IMR-90 (cell line): ENCODE data around the gene RAB15. TPM values are rescaled to one million over a fixed set of nuclear protein-coding genes. Genes with fewer than 3 reads are reported as not detected.

ENCODE experiments used
- ATAC-seq: fragments of 200-7000 bp; cut with Tn5 transposase; 2 replicates; pipeline ENCODE4 v1.9.1; 2020; ENCODE audit warnings: low read depth, mild to moderate bottlenecking, moderate library complexity
- BruUV-seq: library from RNA; stranded (reverse); fragments of 400-500 nt; replicated peaks from 2 replicates; lab custom pipeline; 2021; lab: Mats Ljungman, UMichigan
- CTCF ChIA-PET: fragments of 300-600 bp; formaldehyde crosslinking; extraction: SDS; loops from one replicate; lab custom pipeline; 2021; ENCODE audit warnings: antibody characterized with exemption; lab: Yijun Ruan, JAX
- POLR2A ChIA-PET: fragments of 300-600 bp; sonication (Branson Sonifier 250); formaldehyde crosslinking; loops from one replicate; lab custom pipeline; 2022; ENCODE audit warnings: antibody characterized with exemption; ENCODE audit not compliant: unreplicated experiment; lab: Charles Lee
- DNase-seq: peaks from one replicate; pipeline ENCODE4 v3.0.0; 2013
- H2AFZ ChIP-seq: replicated peaks from 2 replicates; pipeline ENCODE3; 2013; ENCODE audit warnings: low read length, mild to moderate bottlenecking; ENCODE audit not compliant: poor library complexity
- H2AK5ac ChIP-seq: 2 replicates; pipeline ENCODE4 v1.6.1; 2013; ENCODE audit warnings: low read depth, low read length, inconsistent platforms
- H2AK9ac ChIP-seq: replicated peaks from 2 replicates; pipeline ENCODE3; 2013; ENCODE audit warnings: mild to moderate bottlenecking, low read depth, low read length, moderate library complexity; ENCODE audit not compliant: poor library complexity
- H2BK120ac ChIP-seq: 2 replicates; pipeline ENCODE4 v1.6.1; 2013; ENCODE audit warnings: low read depth, low read length, inconsistent platforms
- H2BK15ac ChIP-seq: 3 replicates; pipeline ENCODE4 v1.6.1; 2013; ENCODE audit warnings: low read depth, low read length, inconsistent platforms
- H2BK20ac ChIP-seq: 2 replicates; pipeline ENCODE4 v1.6.1; 2013; ENCODE audit warnings: low read depth, mild to moderate bottlenecking, inconsistent platforms, low read length, moderate library complexity
- H2BK5ac ChIP-seq: 2 replicates; pipeline ENCODE4 v1.6.1; 2013; ENCODE audit warnings: mild to moderate bottlenecking, low read depth, low read length, inconsistent platforms; ENCODE audit not compliant: poor library complexity, severe bottlenecking
- H3K14ac ChIP-seq: replicated peaks from 2 replicates; pipeline ENCODE4 v1.6.1; 2013; ENCODE audit warnings: low read depth, low read length, inconsistent platforms
- H3K18ac ChIP-seq: 2 replicates; pipeline ENCODE4 v1.6.1; 2013; ENCODE audit warnings: low read depth, low read length, control low read depth
- H3K23ac ChIP-seq: 2 replicates; pipeline ENCODE4 v1.6.1; 2013; ENCODE audit warnings: low read depth, low read length, inconsistent platforms
- H3K27ac ChIP-seq: 2 replicates; pipeline ENCODE4 v1.5.1; 2013; ENCODE audit warnings: mild to moderate bottlenecking, control low read depth, low read length; ENCODE audit not compliant: insufficient read depth
- H3K27me3 ChIP-seq: 2 replicates; pipeline ENCODE4 v1.6.1; 2013; ENCODE audit warnings: low read length; ENCODE audit not compliant: control insufficient read depth, insufficient read depth
- H3K36me3 ChIP-seq: 2 replicates; pipeline ENCODE4 v1.6.1; 2013; ENCODE audit warnings: low read length, mixed read lengths; ENCODE audit not compliant: control insufficient read depth, insufficient read depth
- H3K4ac ChIP-seq: 2 replicates; pipeline ENCODE4 v1.6.1; 2013; ENCODE audit warnings: low read depth, low read length, inconsistent platforms
- H3K4me1 ChIP-seq: 2 replicates; pipeline ENCODE4 v1.6.1; 2013; ENCODE audit warnings: low read length, mixed read lengths; ENCODE audit not compliant: control insufficient read depth, insufficient read depth
- H3K4me2 ChIP-seq: 2 replicates; pipeline ENCODE4 v1.6.1; 2013; ENCODE audit warnings: low read depth, mild to moderate bottlenecking, control low read depth, low read length, moderate library complexity
- H3K4me3 ChIP-seq: 2 replicates; pipeline ENCODE4 v1.5.1; 2013; ENCODE audit warnings: low read depth, mild to moderate bottlenecking, control low read depth, low read length, moderate library complexity; ENCODE audit not compliant: insufficient read depth
- H3K56ac ChIP-seq: 2 replicates; pipeline ENCODE4 v1.6.1; 2013; ENCODE audit warnings: low read length, inconsistent platforms; ENCODE audit not compliant: insufficient read depth; ENCODE audit errors: extremely low read depth
- H3K79me1 ChIP-seq, 2 experiments: 2 replicates each; pipeline ENCODE4 v1.6.1; 2013; ENCODE audit warnings: low read length in 2 of 2, inconsistent platforms in 1 of 2, low read depth in 1 of 2
- H3K9ac ChIP-seq: 2 replicates; pipeline ENCODE4 v1.6.1; 2013; ENCODE audit warnings: low read depth, low read length, control low read depth
- H3K9me1 ChIP-seq: 2 replicates; pipeline ENCODE4 v1.6.1; 2013; ENCODE audit warnings: low read length, inconsistent platforms; ENCODE audit not compliant: insufficient read depth
- H3K9me3 ChIP-seq: 2 replicates; pipeline ENCODE4 v1.6.1; 2013; ENCODE audit warnings: low read length; ENCODE audit not compliant: control insufficient read depth, insufficient read depth
- H4K20me1 ChIP-seq: 2 replicates; pipeline ENCODE4 v1.6.1; 2013; ENCODE audit warnings: low read length, inconsistent platforms; ENCODE audit not compliant: insufficient read depth
- H4K5ac ChIP-seq: 2 replicates; pipeline ENCODE4 v1.6.1; 2013; ENCODE audit warnings: mild to moderate bottlenecking, low read depth, low read length, control low read depth
- H4K8ac ChIP-seq, 2 experiments: 2 replicates each; pipeline ENCODE4 v1.6.1; 2013; ENCODE audit warnings: low read depth in 2 of 2, low read length in 2 of 2, control low read depth in 1 of 2, inconsistent platforms in 1 of 2
- H4K91ac ChIP-seq: 2 replicates; pipeline ENCODE4 v1.6.1; 2013; ENCODE audit warnings: low read depth, low read length, inconsistent platforms; ENCODE audit not compliant: insufficient read depth
- CEBPB ChIP-seq: IDR thresholded peaks from 2 replicates; pipeline ENCODE4 v1.6.1; 2012; ENCODE audit warnings: low read depth, low read length, improper control_type of control experiment
- MAFK ChIP-seq: IDR thresholded peaks from 2 replicates; pipeline ENCODE4 v1.6.1; 2012; ENCODE audit warnings: low read depth, low read length, improper control_type of control experiment
- WGBS, 2 experiments: methylation state at CpG; one replicate each; pipeline versions ENCODE4 v1.1.5 to v1.1.7; 2013; ENCODE audit warnings: missing lambda C conversion rate in 2 of 2; ENCODE audit not compliant: insufficient read length in 1 of 2; ENCODE audit errors: extremely low coverage in 2 of 2; 5-methylcytosine and 5-hydroxymethylcytosine counted together
- dilution Hi-C: fragments of 300-500 bp; cut with HindIII; formaldehyde crosslinking; loops from one replicate; pipeline ENCODE4 v1.14.3; 2018; ENCODE audit warnings: low sequenced_read_pairs; ENCODE audit not compliant: unreplicated experiment
- in situ Hi-C: fragments of 300-500 bp; cut with MboI; formaldehyde crosslinking; loops from 3 replicates; pipeline ENCODE4 v1.14.3; 2019; ENCODE audit warnings: low sequenced_read_pairs, inconsistent platforms, mixed read lengths
- intact Hi-C: fragments of 100-400 bp; cut with micrococcal nuclease; formaldehyde crosslinking; loops from 2 replicates; pipeline ENCODE4 v1.10.0; 2022
- polyA plus RNA-seq, 3 experiments: library from polyadenylated mRNA; depleted of rRNA; stranded (reverse); fragments of >200 nt; gene quantifications; 2 replicates each; pipeline ENCODE4 v1.2.3, GENCODE V29; 2012; ENCODE audit warnings: low replicate concordance in 1 of 3
- total RNA-seq: library from RNA; depleted of rRNA; stranded (reverse); fragments of >200 nt; gene quantifications from 2 replicates; pipeline ENCODE4 v1.2.3, GENCODE V29; 2012

The RAB15 gene
- total and polyA plus RNA-seq, 2 of the 4 experiments (the other 2 are of a cell fraction) = 3.4 to 7.8 TPM

DNA sequence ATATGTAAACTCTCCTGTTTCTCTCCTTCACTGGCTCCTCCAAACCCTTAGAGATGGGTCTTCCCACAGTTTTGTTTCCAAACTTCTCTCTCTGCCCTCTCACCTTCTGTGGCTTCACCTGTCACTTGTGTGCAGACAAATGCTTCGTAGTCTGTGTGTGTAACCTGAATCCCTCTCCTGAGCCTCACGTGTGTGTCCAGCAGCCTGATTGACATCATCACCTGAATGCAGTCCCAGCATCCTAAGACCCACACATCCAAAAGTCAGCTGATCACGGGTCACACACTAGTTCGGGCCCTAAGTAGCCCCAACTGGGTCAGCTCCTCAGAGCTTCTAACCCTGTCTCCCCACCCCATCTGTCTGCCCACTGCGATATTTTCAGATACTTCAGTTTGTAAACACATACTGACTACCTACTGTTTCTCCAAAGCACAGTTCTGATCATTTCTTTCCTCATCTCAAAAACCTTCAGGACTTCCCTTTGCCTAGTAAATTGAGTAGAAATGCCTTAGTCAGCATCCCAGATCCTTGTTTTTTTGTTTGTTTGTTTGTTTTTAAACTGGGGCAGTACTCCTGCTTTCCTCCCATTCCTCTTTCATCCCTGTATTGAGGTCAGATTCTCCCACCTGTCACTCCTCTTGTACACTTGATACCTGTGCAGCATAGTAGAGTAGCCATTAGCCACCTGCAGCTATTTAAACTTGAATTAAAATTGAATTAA is 38.2 kb upstream of the RAB15 start:
- H3K14ac ChIP-seq = no peak overlapping the region
- no peak overlapping the region for H4K5ac ChIP-seq
- no peak overlapping the region for H3K56ac ChIP-seq
- no peak overlapping the region for H3K4ac ChIP-seq
- DNase-seq = no peak
- H3K4me3 ChIP-seq = no peak overlapping the region
- no peak overlapping the region for H4K91ac ChIP-seq
- H3K9me3 ChIP-seq = no peaks in the 10 kb centered on the region
- H3K27me3 ChIP-seq = no peaks in the 10 kb centered on the region
- POLR2A ChIA-PET = no interaction called here
- dilution Hi-C loops (no loop called here), intact Hi-C loops (no loop called here), in situ Hi-C loops (no loop called here)
- WGBS, 2 experiments = 60% methylated on average over 3 of the region's 5 CpGs; no CpG with 5 or more reads in 1 of the 2 experiments
- H3K9ac ChIP-seq = no peak overlapping the region
- H2BK120ac ChIP-seq = no peak overlapping the region
- BruUV-seq = no TSS peak
- H3K23ac ChIP-seq = no peak overlapping the region
- no peak overlapping the region for H2BK15ac ChIP-seq
- H2BK20ac ChIP-seq = no peak overlapping the region
- peaks cover 5% of the 10 kb centered on the region; the same call in 1 of the 2 replicates for H3K4me1 ChIP-seq
- no peaks in the 10 kb centered on the region for H4K20me1 ChIP-seq
- no peak overlapping the region for H3K4me2 ChIP-seq
- H3K9me1 ChIP-seq = no peaks in the 10 kb centered on the region; the same call in 1 of the 2 replicates
- no peak overlapping the region for H3K18ac ChIP-seq
- TF ChIP-seq CEBPB (no peak), MAFK (peak; percentile 65)
- no peak overlapping the region for H2AFZ ChIP-seq
- peaks cover 8% of the 10 kb centered on the region for H3K36me3 ChIP-seq
- H3K27ac ChIP-seq = no peak overlapping the region
- no peak overlapping the region for H2BK5ac ChIP-seq
- no peak overlapping the region for H2AK9ac ChIP-seq
- no peak for ATAC-seq
- H2AK5ac ChIP-seq = no peak overlapping the region
- peaks cover 0 to 2% of the 10 kb centered on the region in 2 experiments; a peak in 1 of 4 replicates for H3K79me1 ChIP-seq
- CTCF ChIA-PET = interaction anchor here (0.7 kb wide), 1 partner anchor 22 kb away, joined by 5 read pairs; no protein-coding TSS in a partner anchor
- H4K8ac ChIP-seq = no peak overlapping the region
